Lower leg skin (tissue), 4 donors: Measurements from ENCODE around the gene LEKR1. TPM values are rescaled to one million over a fixed set of nuclear protein-coding genes. Genes with fewer than 3 reads are reported as not detected.

Experiments
- DNase-seq, 2 donors: peaks; one replicate each; pipeline ENCODE4 v3.0.0-alpha.2; 2019; ENCODE audit warnings: low spot score in 2 of 2
- H3K4me3 ChIP-seq: fragments of 200-600 bp; sonication (generic); 2 replicates; pipeline ENCODE4 v1.5.1; 2017; ENCODE audit warnings: mild to moderate bottlenecking, low read depth; ENCODE audit not compliant: poor library complexity, severe bottlenecking
- POLR2A ChIP-seq, 2 donors: fragments of 450-650 bp; IDR thresholded peaks; one replicate each; pipeline ENCODE4 v1.6.1; 2016 to 2017; ENCODE audit warnings: antibody characterized with exemption in 2 of 2, mild to moderate bottlenecking in 1 of 2, moderate library complexity in 1 of 2
- WGBS, 2 donors: methylation state at CpG; one replicate each; pipeline ENCODE4 v1.1.5; 2018; 5-methylcytosine and 5-hydroxymethylcytosine counted together
- intact Hi-C: fragments of 100-400 bp; cut with DNase I; formaldehyde crosslinking; loops from one replicate; pipeline ENCODE4 v1.15.0; 2023; ENCODE audit warnings: low total_unique reads
- total RNA-seq, 4 donors: library from RNA; depleted of rRNA; stranded (reverse); fragments of >200 nt; gene quantifications; one replicate each; pipeline ENCODE4 v1.1.0, GENCODE V29; 2016
- TF ChIP-seq, protein P1 (sequence below), 3 donors: fragments of 450-650 bp; IDR thresholded peaks; one replicate each; pipeline ENCODE4 v1.5.1; 2016; ENCODE audit warnings: antibody characterized with exemption in 3 of 3, mild to moderate bottlenecking in 3 of 3, moderate library complexity in 2 of 3

LEKR1 gene
- total RNA-seq, 4 donors from 2014 or later: 0.39 to 2.5 (median 0.89) TPM; not detected in 1

DNA sequence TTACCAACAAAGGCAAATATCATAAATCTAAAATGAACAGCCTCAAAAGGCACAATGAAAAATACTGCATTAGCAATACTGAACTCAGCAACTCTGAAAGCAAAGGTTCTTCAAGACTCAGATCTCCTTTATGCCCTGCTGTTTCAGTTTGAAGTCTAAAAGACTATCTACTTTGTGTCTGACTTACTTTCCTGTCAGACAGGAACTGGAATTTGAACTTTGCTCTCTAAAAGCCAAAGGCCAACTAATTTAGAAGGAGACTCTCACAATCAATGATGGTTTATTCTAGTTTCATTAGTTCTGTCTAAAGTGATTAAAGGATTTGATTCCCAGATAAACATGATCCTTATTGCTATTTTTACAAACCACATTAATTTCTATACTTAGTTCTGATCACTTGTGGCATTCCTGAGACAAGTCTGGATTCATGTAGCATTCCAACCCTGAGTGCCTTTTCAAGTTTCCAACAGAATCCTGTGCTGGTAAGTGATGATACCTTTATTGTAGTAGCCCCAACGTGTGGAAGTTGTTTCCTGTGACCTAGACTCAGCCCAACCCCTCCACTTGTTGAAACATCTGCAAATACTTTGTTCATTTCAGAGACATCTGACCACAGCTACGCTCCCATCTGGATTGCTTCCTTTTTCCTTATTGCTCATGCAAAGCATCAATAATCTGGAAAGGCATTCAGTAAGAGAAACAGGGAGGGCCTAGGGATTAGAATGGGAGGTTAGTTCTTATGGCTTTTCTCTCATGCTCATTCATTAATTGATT is 14.9 kb upstream of the LEKR1 start:
- intact Hi-C loops: no loop called here

DNA sequence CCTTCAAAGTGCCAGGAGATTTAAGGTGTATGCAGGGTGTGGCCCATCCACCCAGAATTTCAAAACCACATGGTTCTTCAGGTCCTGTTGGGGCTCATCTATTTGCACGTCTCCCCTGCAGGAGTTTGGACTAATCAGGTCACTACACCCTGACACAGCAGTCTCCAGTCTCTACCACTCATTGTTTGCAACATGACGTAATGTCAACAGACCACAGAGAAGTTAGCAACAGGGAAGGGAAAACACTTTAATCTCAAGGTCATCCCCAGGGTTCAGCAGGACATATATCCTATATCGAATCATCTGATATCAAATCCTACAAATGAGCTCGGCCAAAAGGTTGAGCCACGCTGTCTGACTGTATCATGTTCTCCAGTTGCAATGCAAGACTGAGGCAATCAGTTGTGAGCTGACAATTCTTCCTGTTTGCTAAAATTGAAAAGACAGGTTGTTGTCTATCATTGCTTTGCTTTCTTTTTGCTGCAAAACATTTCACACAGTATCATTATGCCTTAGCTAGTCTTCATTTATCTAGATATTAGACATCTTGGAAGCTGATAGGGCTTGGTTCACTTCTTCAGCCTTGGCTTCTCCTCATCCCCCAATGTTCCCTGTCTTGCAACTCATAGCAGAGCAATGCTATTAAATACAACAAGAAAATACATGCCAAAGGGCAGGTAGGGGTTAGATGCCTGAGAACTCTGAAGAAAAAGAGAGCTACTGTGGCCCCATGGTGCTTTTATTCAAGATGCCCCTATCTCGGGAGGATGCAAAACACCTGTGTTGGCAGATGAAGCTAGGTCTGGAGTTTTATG is 13.4 kb upstream of the LEKR1 start:
- no peak overlapping the region for H3K4me3 ChIP-seq
- WGBS, 2 donors: 55 to 60% methylated on average over 6 of the region's 6 CpGs
- peak in 1 of 2 donors; percentile 62 for DNase-seq
- TF ChIP-seq, protein P1, sequence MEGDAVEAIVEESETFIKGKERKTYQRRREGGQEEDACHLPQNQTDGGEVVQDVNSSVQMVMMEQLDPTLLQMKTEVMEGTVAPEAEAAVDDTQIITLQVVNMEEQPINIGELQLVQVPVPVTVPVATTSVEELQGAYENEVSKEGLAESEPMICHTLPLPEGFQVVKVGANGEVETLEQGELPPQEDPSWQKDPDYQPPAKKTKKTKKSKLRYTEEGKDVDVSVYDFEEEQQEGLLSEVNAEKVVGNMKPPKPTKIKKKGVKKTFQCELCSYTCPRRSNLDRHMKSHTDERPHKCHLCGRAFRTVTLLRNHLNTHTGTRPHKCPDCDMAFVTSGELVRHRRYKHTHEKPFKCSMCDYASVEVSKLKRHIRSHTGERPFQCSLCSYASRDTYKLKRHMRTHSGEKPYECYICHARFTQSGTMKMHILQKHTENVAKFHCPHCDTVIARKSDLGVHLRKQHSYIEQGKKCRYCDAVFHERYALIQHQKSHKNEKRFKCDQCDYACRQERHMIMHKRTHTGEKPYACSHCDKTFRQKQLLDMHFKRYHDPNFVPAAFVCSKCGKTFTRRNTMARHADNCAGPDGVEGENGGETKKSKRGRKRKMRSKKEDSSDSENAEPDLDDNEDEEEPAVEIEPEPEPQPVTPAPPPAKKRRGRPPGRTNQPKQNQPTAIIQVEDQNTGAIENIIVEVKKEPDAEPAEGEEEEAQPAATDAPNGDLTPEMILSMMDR (IDR thresholded peaks at IDR 0.05): no peak
- TF ChIP-seq POLR2A (IDR thresholded peaks at IDR 0.05): no peak
- intact Hi-C loops: no loop called here

More for the DNA sequence above, 14.9 kb upstream of the LEKR1 start:
- TF ChIP-seq, protein P1 (IDR thresholded peaks at IDR 0.05): no peak
- no peak for TF ChIP-seq POLR2A (IDR thresholded peaks at IDR 0.05)
- 15 to 17% methylated on average over 2 of the region's 2 CpGs for WGBS, 2 donors
- DNase-seq: no peak
- H3K4me3 ChIP-seq: no peak overlapping the region

DNA sequence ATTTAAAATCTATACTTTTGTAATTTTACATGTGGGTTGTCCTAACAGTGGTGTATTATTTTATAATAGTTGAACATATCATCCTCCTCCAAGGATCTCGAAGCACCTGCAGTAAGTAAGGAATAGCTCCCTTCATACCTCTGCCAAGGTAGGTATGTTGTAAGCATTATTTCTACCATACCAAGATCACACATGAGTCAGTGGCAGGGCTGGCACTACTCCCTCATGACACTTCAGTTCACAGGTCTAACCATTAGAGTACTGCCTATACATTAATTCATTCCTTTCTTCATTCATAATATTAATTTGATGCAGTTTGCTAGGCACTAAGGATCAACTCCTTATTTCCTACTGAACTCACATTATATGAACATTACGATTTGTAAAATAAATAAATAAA is 11.9 kb upstream of the LEKR1 start:
- intact Hi-C loops: no loop called here
- no peak for TF ChIP-seq POLR2A (IDR thresholded peaks at IDR 0.05)
- TF ChIP-seq, protein P1 (IDR thresholded peaks at IDR 0.05): no peak
- 64 to 70% methylated on average over 2 of the region's 2 CpGs for WGBS, 2 donors
- no peak for DNase-seq
- H3K4me3 ChIP-seq: no peak overlapping the region

DNA sequence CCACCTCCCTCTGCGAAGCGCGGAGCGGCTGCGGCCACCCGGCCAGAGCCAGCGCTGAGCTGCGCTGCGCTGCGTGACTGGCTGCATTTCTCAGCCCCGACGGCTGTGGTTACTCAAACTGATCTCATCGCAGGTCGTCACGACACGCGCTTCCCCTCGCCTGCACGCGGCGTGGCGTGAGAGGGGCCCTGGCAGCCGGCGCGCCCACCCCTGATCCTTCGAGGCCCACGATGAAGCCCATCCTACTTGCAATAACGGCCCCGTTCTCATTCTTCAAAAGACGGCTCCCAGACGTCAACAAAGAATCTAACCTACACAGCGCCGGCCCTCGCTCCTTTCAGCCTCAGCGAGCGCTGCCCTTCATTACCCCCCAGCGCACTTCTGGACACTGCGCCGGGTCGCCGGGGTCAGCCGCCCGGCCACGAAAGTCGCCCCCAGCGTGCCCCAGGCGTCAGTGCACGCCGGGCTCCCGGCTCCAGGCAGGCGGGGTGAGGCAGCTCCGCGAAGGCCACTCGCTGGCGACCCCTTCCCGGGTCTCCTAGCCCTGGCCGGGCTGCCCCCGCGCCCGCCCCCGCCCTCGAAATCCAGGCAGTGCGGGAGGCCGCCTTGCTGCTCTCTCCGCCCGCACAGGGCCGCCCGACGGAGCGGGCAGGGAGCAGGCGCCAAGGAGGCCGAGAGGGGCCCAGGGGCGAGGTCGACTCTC is 9.9 kb upstream of the LEKR1 start:
- 16 to 17% methylated on average over 31 to 43 of the region's 74 CpGs for WGBS, 2 donors
- DNase-seq: no peak
- no peak for TF ChIP-seq POLR2A (IDR thresholded peaks at IDR 0.05)
- TF ChIP-seq, protein P1 (IDR thresholded peaks at IDR 0.05): no peak
- intact Hi-C loops: loop anchor here (2.0 kb wide), 1 partner anchor 141 kb away; the partner anchor contains the start of gene TIPARP
- H3K4me3 ChIP-seq: peak overlapping the region; percentile 44

DNA sequence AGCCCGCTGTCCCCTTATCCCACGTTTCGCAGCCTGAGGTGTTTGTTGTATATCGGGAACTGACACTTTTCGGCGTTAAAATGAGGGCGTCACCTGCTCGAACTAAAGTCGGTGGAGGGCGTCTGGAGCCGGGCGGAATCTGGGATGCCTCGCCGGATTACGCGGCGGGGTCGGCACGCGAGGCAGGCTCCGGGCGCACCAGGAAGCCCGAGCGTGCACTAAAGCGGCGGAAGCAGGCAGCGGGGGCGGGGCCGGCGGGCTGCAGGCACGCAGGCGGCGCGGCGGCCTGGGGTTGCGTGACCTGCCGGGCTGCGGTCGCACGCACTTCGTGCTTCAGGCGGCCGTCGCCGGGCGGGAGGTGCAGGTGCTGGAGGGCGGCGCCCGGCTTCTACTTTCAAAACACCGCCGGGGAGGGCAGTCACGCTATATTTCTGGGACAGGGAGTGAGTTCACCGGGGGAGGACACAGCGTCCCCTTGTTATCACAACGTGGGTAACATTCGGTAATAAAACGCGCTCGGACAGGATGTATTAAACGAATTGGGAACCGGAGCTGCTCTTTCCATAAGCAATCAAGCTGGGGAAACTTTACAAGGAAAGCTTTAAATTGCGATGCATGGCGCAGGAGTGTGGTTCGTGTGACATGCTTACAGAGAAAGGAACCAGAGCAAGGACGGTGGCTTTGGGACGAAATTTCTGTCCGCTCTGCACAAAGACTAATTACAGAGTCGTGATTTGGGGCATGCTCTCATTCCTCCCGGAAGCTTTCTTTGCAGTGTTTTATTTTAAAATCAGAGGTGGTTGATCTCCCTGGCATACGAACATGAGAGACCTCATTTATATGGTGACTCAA is 9.1 kb upstream of the LEKR1 start:
- TF ChIP-seq, protein P1 (IDR thresholded peaks at IDR 0.05): no peak
- TF ChIP-seq POLR2A (IDR thresholded peaks at IDR 0.05): no peak
- intact Hi-C loops: loop anchor here (2.0 kb wide), 1 partner anchor 142 kb away; the partner anchor contains the start of gene TIPARP
- peak; percentile 72 to 96 for DNase-seq
- WGBS, 2 donors: 0 to 3% methylated on average over 46 to 62 of the region's 70 CpGs
- H3K4me3 ChIP-seq: peak overlapping the region; percentile 44
